ENCODE measurements around the gene TOP3B.

The TOP3B gene

DNA sequence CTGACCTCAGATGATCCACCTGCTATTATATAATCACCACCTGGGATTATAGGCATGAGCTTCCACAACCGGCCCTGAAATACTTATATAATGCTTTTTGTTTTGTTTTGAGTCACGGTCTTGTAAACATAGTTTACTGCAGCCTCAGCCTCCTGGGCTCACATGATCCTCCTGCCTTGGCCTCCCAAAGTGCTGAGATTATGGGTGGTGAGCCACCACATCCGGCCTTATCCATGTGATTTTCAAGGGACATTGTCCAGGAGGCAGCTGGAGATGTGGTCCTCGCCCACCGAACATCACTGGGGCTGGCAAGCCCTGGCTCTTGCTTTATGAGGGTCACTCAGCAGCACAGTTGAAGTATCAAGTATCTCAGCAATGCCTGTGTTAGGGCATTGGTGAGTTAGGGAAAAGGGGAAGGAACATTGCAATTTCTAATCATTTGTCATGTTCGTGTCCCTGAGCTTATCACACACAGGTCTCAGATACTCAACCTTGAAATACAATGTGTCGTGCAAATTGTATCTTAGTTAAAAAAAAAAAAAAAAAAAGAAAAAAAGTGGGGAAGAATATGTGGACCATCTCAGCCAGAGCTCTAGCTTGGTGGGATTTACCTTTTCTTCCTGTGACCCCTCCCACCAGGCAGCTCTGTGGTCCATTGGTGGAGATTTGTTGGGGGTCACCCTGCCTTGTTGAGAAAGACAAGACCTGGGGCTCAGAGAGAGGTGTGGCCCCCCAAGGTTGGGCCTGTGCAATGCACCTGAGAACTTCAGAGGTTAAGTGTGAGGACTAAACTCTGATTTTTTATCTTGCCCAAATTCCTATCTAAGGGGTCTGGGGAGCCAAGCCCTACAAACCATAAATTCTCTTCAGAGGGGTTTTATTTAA, 74.7 kb downstream of the TOP3B start:
- Histone ChIP-seq H2BK120ac (ENCODE audit: insufficient read depth, low read length, poor library complexity) (no peak overlapping the region), H3K9me3 (ENCODE audit: insufficient read depth, low read depth, low read length) (peaks cover 2% of the 10 kb centered on the region), H3K27ac (ENCODE audit: low read depth, low read length) (no peak overlapping the region), H3K9ac (ENCODE audit: low read length) (no peak overlapping the region), H3K27me3 (ENCODE audit: insufficient read depth, low read length) (no peaks in the 10 kb centered on the region), H4K12ac (ENCODE audit: low read depth, low read length) (no peak overlapping the region), H2AFZ (ENCODE audit: insufficient read depth, low read length, poor library complexity) (no peak overlapping the region), H3K18ac (ENCODE audit: low read length) (no peak overlapping the region), H3K4ac (ENCODE audit: low read depth, low read length) (no peak overlapping the region), H4K91ac (ENCODE audit: low read depth, low read length) (no peak overlapping the region), H3K4me3 (ENCODE audit: low read depth, low read length) (no peak overlapping the region), H2AK5ac (ENCODE audit: low read length) (no peak overlapping the region), H3K4me2 (ENCODE audit: low read length) (no peak overlapping the region), H3K79me1 (ENCODE audit: low read length) (no peaks in the 10 kb centered on the region), H3K36me3 (ENCODE audit: control insufficient read depth in 1 of 2, insufficient read depth in 2 of 2, low read length in 2 of 2) (no peaks in the 10 kb centered on the region), H2BK5ac (ENCODE audit: low read depth, low read length, poor library complexity) (no peak overlapping the region), H3K4me1 (ENCODE audit: control insufficient read depth in 1 of 2, insufficient read depth in 2 of 2, low read length in 2 of 2) (no peaks in the 10 kb centered on the region), H4K8ac (ENCODE audit: low read depth, low read length) (no peak overlapping the region), H2BK12ac (ENCODE audit: low read length) (no peak overlapping the region), H3K79me2 (ENCODE audit: control insufficient read depth, insufficient read depth, low read length, poor library complexity) (no peaks in the 10 kb centered on the region), H3K14ac (ENCODE audit: low read length) (no peak overlapping the region), H3K23ac (ENCODE audit: low read length) (no peak overlapping the region)
- DNase-seq, result no peak
- no CpG with 5 or more reads among the region's 7 CpGs for WGBS (ENCODE audit: extremely low coverage, insufficient coverage, insufficient read length)
